Measurements from ENCODE around the gene CDHR1.

Gene CDHR1

DNA sequence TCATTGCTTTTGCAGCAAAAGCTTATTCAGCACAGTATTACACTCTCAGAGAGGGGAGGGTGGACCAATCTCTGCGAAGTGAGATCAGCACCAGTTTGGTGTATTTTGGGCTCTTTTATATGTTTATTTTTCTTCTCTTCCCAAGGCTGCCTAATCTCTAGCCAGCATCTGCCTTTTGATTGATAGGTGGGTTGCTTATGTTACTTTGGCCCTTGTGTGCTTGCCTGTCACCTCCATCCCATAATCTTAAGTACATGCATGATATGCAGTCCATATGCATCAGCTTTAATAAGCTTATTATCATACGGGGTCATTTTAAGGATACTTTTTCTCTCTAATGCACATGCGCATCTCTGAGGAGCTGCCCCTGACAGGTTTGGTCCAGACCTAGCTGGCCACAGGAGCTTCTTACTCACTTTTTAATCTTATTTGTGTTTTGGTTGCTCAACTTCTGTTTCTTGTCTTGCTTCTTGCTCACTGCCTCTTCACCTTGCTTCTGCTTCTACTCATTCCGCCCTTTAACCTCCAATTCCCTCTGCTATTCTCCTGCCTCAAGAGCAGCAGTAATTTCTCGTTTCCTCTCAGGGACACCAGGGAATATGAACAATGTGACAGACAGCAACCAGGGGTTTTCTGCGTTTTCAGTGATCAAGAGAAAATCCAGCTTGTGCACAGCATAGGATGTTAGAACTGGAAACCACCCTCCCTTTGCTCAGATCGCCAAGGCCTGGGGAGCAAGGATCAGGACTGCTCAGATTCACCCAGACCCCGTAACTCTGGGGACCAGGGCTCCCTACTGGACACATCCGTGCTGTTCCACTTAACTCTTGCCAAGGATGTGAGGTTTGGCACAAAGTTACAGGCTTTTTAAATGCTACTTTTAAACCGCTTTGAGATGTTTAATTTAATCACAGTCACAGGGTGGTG lies 60.5 kb downstream of the CDHR1 start:
- no peaks in the 10 kb centered on the region for H3K36me3 ChIP-seq (ENCODE audit: insufficient read depth, insufficient read length, low read length)
- DNase-seq (ENCODE audit: low read depth, low spot score), result no peak
- H3K27me3 ChIP-seq (ENCODE audit: insufficient read depth, insufficient read length), result no peaks in the 10 kb centered on the region
- no peak overlapping the region for H3K9ac ChIP-seq (ENCODE audit: insufficient read length, low read depth)
- no peak overlapping the region for H3K4me3 ChIP-seq (ENCODE audit: insufficient read length, low read depth)
- no peaks in the 10 kb centered on the region for H3K9me3 ChIP-seq (ENCODE audit: insufficient read depth, low read length)
- H3K4me1 ChIP-seq (ENCODE audit: insufficient read depth, insufficient read length), result peaks cover 7% of the 10 kb centered on the region
- TF ChIP-seq YY1 (IDR thresholded peaks at IDR 0.05; ENCODE audit: insufficient read depth, insufficient read length), result no peak
- no peak for TF ChIP-seq SUZ12 (IDR thresholded peaks at IDR 0.05; ENCODE audit: extremely low read depth, insufficient read depth, insufficient read length)
- TF ChIP-seq ZNF274 (IDR thresholded peaks at IDR 0.05; ENCODE audit: low read depth, low read length), result no peak

DNA sequence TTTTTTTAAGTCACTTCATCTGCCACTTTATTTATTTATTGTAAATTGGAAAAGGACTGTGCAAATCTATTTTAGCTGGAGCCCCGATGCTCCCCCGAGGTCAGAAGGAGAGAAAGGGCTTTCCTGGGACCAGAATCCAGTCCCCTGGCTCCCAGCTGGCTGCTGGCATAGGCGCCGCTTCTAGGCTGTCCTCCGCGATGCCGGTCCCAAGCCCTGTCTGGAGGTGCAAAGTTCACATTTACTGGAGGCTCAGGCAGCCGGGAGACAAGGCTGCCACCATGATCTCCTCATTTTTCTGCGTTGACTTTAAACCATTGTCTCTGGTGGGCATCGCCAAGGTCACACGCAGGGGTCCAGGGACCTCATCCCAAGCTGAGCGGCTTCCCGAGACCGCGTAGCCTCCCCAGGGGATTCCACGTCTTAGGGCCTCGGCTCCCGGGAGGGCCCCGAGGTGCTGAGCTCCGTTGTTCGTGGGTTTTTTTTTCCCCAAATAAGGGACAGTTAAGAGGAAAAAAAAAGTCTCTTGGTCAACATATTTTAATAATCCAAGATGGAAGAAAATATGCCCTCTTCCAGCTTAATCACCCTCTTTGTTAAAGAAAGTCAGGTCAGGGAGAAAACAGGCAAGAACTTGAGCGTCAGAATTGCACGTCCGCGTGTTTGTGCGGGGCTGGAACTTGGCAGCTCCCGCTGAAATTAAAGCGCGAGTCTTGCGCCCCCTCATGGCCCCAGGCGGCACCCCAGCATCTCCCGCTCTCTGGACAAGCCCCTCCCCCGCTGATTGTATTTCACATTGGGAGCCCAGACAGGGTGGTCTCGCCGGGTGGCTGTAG lies 62.4 kb downstream of the CDHR1 start:
- no peak for TF ChIP-seq SUZ12 (IDR thresholded peaks at IDR 0.05; ENCODE audit: extremely low read depth, insufficient read depth, insufficient read length)
- no peak for TF ChIP-seq YY1 (IDR thresholded peaks at IDR 0.05; ENCODE audit: insufficient read depth, insufficient read length)
- TF ChIP-seq ZNF274 (IDR thresholded peaks at IDR 0.05; ENCODE audit: low read depth, low read length), result no peak
- Histone ChIP-seq H3K9ac (ENCODE audit: insufficient read length, low read depth) (no peak overlapping the region), H3K36me3 (ENCODE audit: insufficient read depth, insufficient read length, low read length) (no peaks in the 10 kb centered on the region), H3K27me3 (ENCODE audit: insufficient read depth, insufficient read length) (no peaks in the 10 kb centered on the region), H3K4me1 (ENCODE audit: insufficient read depth, insufficient read length) (peaks cover 7% of the 10 kb centered on the region), H3K9me3 (ENCODE audit: insufficient read depth, low read length) (no peaks in the 10 kb centered on the region), H3K4me3 (ENCODE audit: insufficient read length, low read depth) (no peak overlapping the region)
- no peak for DNase-seq (ENCODE audit: low read depth, low spot score)

DNA sequence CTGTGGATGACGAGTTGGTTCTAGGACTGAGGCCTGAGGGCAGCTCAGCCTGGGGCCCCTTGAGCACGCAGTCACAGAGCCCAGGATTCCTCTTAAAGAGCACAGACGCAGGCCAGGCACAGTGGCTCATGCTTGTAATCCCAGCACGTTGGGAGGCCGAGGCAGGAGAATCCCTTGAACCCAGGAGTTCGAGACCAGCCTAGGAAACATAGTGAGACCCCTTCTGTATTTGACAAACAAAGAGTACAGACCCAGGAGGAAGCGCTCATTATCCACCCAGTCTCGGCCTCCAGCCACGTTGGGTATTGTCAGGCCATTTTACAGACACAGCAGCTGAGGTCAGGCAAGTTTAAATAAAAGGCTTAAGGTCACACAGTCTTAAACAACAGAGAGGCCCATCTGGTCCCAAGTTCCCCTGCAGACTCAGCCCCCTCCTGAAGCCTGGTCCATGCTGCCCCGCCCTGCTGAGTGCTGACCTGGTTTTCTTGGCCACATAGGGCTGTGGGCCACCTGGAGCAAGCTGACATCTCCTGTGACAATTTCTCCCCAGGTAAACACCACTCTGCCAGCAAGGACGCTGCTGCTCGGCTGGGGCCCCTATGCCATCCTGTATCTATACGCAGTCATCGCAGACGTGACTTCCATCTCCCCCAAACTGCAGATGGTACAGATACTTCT lies 63.1 kb downstream of the CDHR1 start:
- H3K4me1 ChIP-seq (ENCODE audit: insufficient read depth, insufficient read length), result peaks cover 7% of the 10 kb centered on the region
- no peak for TF ChIP-seq SUZ12 (IDR thresholded peaks at IDR 0.05; ENCODE audit: extremely low read depth, insufficient read depth, insufficient read length)
- no peak for TF ChIP-seq ZNF274 (IDR thresholded peaks at IDR 0.05; ENCODE audit: low read depth, low read length)
- no peak for TF ChIP-seq YY1 (IDR thresholded peaks at IDR 0.05; ENCODE audit: insufficient read depth, insufficient read length)
- H3K4me3 ChIP-seq (ENCODE audit: insufficient read length, low read depth), result no peak overlapping the region
- no peaks in the 10 kb centered on the region for H3K9me3 ChIP-seq (ENCODE audit: insufficient read depth, low read length)
- H3K36me3 ChIP-seq (ENCODE audit: insufficient read depth, insufficient read length, low read length), result no peaks in the 10 kb centered on the region
- no peaks in the 10 kb centered on the region for H3K27me3 ChIP-seq (ENCODE audit: insufficient read depth, insufficient read length)
- H3K9ac ChIP-seq (ENCODE audit: insufficient read length, low read depth), result no peak overlapping the region
- DNase-seq (ENCODE audit: low read depth, low spot score), result no peak

DNA sequence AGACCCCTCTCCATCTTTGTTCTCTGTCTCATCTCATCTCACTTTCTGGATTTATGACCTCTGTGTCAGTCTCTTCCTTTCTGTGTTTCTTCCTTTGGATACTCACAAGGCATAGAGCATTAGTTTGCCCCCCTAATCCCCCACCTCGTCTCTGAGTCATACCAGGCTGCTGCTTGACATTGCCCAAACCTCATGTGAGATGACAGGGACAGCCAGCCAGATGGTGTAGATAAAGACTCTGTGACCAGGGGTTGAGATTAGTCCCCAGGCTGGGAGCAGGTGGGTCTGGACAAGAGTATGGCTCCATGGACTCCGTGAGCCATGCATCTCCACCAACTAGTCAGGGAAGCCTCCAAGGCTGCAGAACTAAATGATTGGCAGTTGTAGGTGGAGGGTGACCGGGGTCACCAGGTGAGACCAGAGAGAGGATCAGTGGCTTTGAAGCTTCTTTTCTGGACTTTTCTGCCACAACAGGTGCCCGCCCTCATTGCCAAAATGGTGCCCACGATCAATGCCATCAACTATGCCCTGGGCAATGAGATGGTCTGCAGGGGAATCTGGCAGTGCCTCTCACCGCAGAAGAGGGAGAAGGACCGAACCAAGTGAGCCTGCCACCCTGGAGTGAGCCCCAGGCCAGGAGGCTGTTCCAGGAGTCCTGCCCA lies 63.8 kb downstream of the CDHR1 start:
- H3K27me3 ChIP-seq (ENCODE audit: insufficient read depth, insufficient read length), result no peaks in the 10 kb centered on the region
- TF ChIP-seq ZNF274 (IDR thresholded peaks at IDR 0.05; ENCODE audit: low read depth, low read length), result no peak
- no peak for TF ChIP-seq YY1 (IDR thresholded peaks at IDR 0.05; ENCODE audit: insufficient read depth, insufficient read length)
- no peak for TF ChIP-seq SUZ12 (IDR thresholded peaks at IDR 0.05; ENCODE audit: extremely low read depth, insufficient read depth, insufficient read length)
- H3K36me3 ChIP-seq (ENCODE audit: insufficient read depth, insufficient read length, low read length), result no peaks in the 10 kb centered on the region
- H3K4me1 ChIP-seq (ENCODE audit: insufficient read depth, insufficient read length), result peaks cover 7% of the 10 kb centered on the region
- DNase-seq (ENCODE audit: low read depth, low spot score), result no peak
- no peak overlapping the region for H3K4me3 ChIP-seq (ENCODE audit: insufficient read length, low read depth)
- no peak overlapping the region for H3K9ac ChIP-seq (ENCODE audit: insufficient read length, low read depth)
- H3K9me3 ChIP-seq (ENCODE audit: insufficient read depth, low read length), result no peaks in the 10 kb centered on the region

DNA sequence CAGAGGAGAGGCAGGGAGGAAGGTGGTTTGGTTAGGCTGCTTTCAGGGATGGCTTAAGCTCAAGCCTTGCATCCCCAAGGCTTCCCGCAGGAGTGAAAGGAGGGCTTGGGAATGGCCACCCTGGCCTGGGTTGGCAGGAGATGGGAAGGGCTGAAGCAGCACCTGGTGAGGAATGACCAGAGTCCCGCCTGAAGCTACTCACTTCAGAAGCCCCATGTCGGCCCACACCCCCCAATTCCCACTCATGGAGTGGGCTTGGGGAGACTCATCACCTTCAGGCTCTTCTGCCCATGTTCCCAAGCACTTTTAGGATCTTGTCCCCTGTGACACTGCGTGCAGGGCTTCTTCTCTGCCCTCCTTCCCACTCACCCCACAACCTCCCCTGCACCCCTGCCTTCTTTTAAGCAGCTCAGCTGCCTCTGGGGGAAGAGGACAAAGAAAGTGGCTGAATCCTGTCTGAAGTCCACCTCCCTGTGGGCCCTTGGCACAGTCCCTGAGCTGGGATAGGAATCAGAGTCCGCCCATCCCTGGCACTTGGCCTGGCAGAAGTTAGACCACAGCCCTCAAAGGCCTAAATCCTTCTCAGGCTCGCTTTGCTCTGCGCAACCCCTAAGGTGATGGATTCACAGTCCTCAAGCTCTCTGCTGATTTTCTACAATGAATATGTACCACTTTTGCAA lies 67.0 kb downstream of the CDHR1 start:
- H3K27me3 ChIP-seq (ENCODE audit: insufficient read depth, insufficient read length), result no peaks in the 10 kb centered on the region
- no peak overlapping the region for H3K4me3 ChIP-seq (ENCODE audit: insufficient read length, low read depth)
- DNase-seq (ENCODE audit: low read depth, low spot score), result no peak
- H3K4me1 ChIP-seq (ENCODE audit: insufficient read depth, insufficient read length), result peaks cover 3% of the 10 kb centered on the region
- H3K9me3 ChIP-seq (ENCODE audit: insufficient read depth, low read length), result no peaks in the 10 kb centered on the region
- no peaks in the 10 kb centered on the region for H3K36me3 ChIP-seq (ENCODE audit: insufficient read depth, insufficient read length, low read length)
- no peak overlapping the region for H3K9ac ChIP-seq (ENCODE audit: insufficient read length, low read depth)
- TF ChIP-seq SUZ12 (IDR thresholded peaks at IDR 0.05; ENCODE audit: extremely low read depth, insufficient read depth, insufficient read length), result no peak

DNA sequence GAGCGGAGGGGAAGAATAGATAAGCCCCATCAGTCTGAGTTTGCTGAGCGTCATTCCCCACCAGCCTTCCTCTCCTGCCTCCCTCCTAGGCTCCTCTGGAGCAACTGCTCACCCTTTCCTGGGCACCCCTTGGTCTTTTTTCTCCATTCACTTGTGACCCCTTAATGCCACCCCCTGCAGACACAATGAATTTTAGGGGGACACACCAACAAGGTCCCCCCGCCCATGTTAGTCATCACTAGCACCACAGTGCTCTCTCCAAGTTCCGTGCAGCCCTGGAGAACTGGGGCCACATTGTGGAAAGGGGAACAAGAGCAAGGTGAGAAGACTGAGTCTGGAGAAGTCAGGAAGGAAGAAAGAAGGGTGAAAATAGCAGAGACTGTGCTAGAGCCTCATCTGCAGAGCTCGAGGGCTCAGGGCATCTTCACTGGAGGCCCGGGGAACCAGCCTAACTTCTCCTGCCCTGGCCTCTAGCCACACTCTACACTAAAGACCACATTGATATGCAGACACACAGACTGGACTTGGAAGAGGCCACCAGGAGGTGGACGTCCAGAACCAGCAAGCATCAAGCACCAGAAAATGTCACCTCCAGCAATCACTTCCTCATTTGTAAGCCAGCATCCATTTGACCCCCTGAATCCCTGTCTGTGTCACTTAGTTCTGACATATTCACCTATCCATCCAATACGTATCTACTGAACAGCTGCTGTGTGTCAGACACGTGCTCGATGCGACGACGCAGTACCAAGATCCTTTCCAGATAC lies 68.0 kb downstream of the CDHR1 start:
- Histone ChIP-seq H3K9me3 (ENCODE audit: insufficient read depth, low read length) (no peaks in the 10 kb centered on the region), H3K9ac (ENCODE audit: insufficient read length, low read depth) (no peak overlapping the region), H3K4me1 (ENCODE audit: insufficient read depth, insufficient read length) (no peaks in the 10 kb centered on the region), H3K27me3 (ENCODE audit: insufficient read depth, insufficient read length) (no peaks in the 10 kb centered on the region), H3K36me3 (ENCODE audit: insufficient read depth, insufficient read length, low read length) (no peaks in the 10 kb centered on the region), H3K4me3 (ENCODE audit: insufficient read length, low read depth) (no peak overlapping the region)
- DNase-seq (ENCODE audit: low read depth, low spot score), result no peak
- TF ChIP-seq YY1 (IDR thresholded peaks at IDR 0.05; ENCODE audit: insufficient read depth, insufficient read length) (no peak), ZNF274 (IDR thresholded peaks at IDR 0.05; ENCODE audit: low read depth, low read length) (no peak), SUZ12 (IDR thresholded peaks at IDR 0.05; ENCODE audit: extremely low read depth, insufficient read depth, insufficient read length) (no peak)

Data from NT2/D1 (cell line).